Measurements from ENCODE around the gene RAB26. TPM values are rescaled to one million over a fixed set of nuclear protein-coding genes. Genes with fewer than 3 reads are reported as not detected.
A peak's percentile ranks its signal among the peaks of the same experiment; 100 is the strongest.

The RAB26 gene
- total RNA-seq, 4 donors from 2014 or later: 0.40 to 1.6 (median 0.89) TPM; not detected in 1

- Histone ChIP-seq H3K36me3 (peaks cover 41 to 44% of the 10 kb centered on the region in 2 donors), H3K4me3 (replicated peaks in 1 of 3) (no peak overlapping the region), H3K4me1 (no peaks in the 10 kb centered on the region), H3K27ac (no peak overlapping the region), H3K9me3 (no peaks in the 10 kb centered on the region), H3K27me3 (no peaks in the 10 kb centered on the region)
- TF ChIP-seq POLR2A (IDR thresholded peaks at IDR 0.05) (no peak), CTCF (IDR thresholded peaks at IDR 0.05) (no peak)
- intact Hi-C loops (cut with DNase I): no loop called here
- 96 to 100% methylated on average over 3 to 5 of the region's 10 CpGs for WGBS, 2 donors
- no peak for DNase-seq
These were observed 27.0 kb downstream of the RAB26 start for GRCh38 chr16:2175454-2175853.

- WGBS, 2 donors: 89 to 94% methylated on average over 11 to 22 of the region's 23 CpGs
- Histone ChIP-seq H3K27me3 (no peaks in the 10 kb centered on the region), H3K9me3 (no peaks in the 10 kb centered on the region), H3K27ac (no peak overlapping the region), H3K4me1 (no peaks in the 10 kb centered on the region), H3K36me3 (peaks cover 41 to 44% of the 10 kb centered on the region in 2 donors), H3K4me3 (replicated peaks in 1 of 3) (no peak overlapping the region)
- intact Hi-C loops (cut with DNase I): no loop called here
- DNase-seq: no peak
- no peak for TF ChIP-seq CTCF (IDR thresholded peaks at IDR 0.05)
- TF ChIP-seq POLR2A (IDR thresholded peaks at IDR 0.05): no peak
These were observed 27.6 kb downstream of the RAB26 start for GRCh38 chr16:2176047-2176446.

GRCh38 chr16:2177101-2177500 is 28.7 kb downstream of the RAB26 start:
- 91 to 94% methylated on average over 18 of the region's 18 CpGs for WGBS, 2 donors
- Histone ChIP-seq H3K9me3 (no peaks in the 10 kb centered on the region), H3K27ac (no peak overlapping the region), H3K4me3 (replicated peaks in 1 of 3) (no peak overlapping the region), H3K27me3 (no peaks in the 10 kb centered on the region), H3K4me1 (no peaks in the 10 kb centered on the region), H3K36me3 (peaks cover 36 to 44% of the 10 kb centered on the region in 2 donors)
- intact Hi-C loops (cut with DNase I): no loop called here
- DNase-seq: no peak
- TF ChIP-seq POLR2A (IDR thresholded peaks at IDR 0.05) (no peak), CTCF (IDR thresholded peaks at IDR 0.05) (no peak)

GRCh38 chr16:2177561-2177960 is 29.1 kb downstream of the RAB26 start:
- H3K4me3 ChIP-seq (replicated peaks in 1 of 3): no peak overlapping the region
- H3K27me3 ChIP-seq: no peaks in the 10 kb centered on the region
- no peak for DNase-seq
- TF ChIP-seq POLR2A (IDR thresholded peaks at IDR 0.05) (no peak), CTCF (IDR thresholded peaks at IDR 0.05) (no peak)
- H3K27ac ChIP-seq: no peak overlapping the region
- H3K36me3 ChIP-seq: peaks cover 36 to 44% of the 10 kb centered on the region in 2 donors
- intact Hi-C loops (cut with DNase I): no loop called here
- H3K4me1 ChIP-seq: no peaks in the 10 kb centered on the region
- WGBS, 2 donors: 93 to 97% methylated on average over 19 to 20 of the region's 20 CpGs
- H3K9me3 ChIP-seq: no peaks in the 10 kb centered on the region

GRCh38 chr16:2178321-2179106 is 30.1 kb downstream of the RAB26 start:
- intact Hi-C loops (cut with DNase I): no loop called here
- Histone ChIP-seq H3K9me3 (no peaks in the 10 kb centered on the region), H3K27me3 (no peaks in the 10 kb centered on the region), H3K27ac (no peak overlapping the region), H3K4me3 (replicated peaks in 1 of 3) (no peak overlapping the region), H3K36me3 (peaks cover 29 to 38% of the 10 kb centered on the region in 2 donors), H3K4me1 (no peaks in the 10 kb centered on the region)
- peak in 1 of 2 donors; percentile 15 for DNase-seq
- WGBS, 2 donors: 10 to 43% methylated on average over 6 to 50 of the region's 106 CpGs
- TF ChIP-seq CTCF (IDR thresholded peaks at IDR 0.05) (no peak), POLR2A (IDR thresholded peaks at IDR 0.05) (no peak)

Data from thyroid gland (tissue), 4 donors.